CD1c-positive myeloid dendritic cell (primary cell): ENCODE data around the gene TEKT1.
A peak's percentile ranks its signal among the peaks of the same experiment; 100 is the strongest.
"Not testable (repeated sequence)": the region's sequence is repeated elsewhere in the genome, so short reads cannot be mapped to it uniquely, and the experiment has no call there.

Experiments used
- DNase-seq: peaks from one replicate; pipeline ENCODE4 v3.0.0-alpha.2; 2016; ENCODE audit errors: extremely low spot score

Gene TEKT1

GRCh38 chr17:6831661-6832263 is at the start of gene TEKT1:
TSS of gene TEKT1 (minus strand) at chr17:6831729. CDS start at chr17:6830376, 1,353 bp downstream.
- peak; percentile 92 for DNase-seq

GRCh38 chr17:6879221-6879975 is 47.9 kb upstream of the TEKT1 start:
- DNase-seq: not testable (repeated sequence)

DNA sequence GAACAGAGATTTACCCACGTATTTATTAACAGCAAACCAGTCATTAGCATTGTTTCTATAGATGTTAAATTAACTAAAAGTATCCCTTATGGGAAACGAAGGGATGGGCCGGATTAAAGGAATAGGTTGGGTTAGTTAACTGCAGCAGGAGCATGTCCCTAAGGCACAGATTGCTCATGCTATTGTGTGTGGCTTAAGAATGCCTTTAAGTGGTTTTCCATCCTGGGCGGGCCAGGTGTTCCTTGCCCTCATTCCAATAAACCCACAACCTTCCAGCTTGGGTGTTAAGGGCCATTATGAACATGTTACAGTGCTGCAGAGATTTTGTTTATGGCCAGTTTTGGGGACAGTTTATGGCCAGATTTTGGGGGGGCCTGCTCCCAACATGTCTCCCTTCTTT is 43.7 kb upstream of the TEKT1 start:
- DNase-seq: not testable (repeated sequence)

GRCh38 chr17:6872936-6873335 is 41.4 kb upstream of the TEKT1 start:
- no peak for DNase-seq

GRCh38 chr17:6870841-6871240 is 39.3 kb upstream of the TEKT1 start:
- DNase-seq: no peak

DNA sequence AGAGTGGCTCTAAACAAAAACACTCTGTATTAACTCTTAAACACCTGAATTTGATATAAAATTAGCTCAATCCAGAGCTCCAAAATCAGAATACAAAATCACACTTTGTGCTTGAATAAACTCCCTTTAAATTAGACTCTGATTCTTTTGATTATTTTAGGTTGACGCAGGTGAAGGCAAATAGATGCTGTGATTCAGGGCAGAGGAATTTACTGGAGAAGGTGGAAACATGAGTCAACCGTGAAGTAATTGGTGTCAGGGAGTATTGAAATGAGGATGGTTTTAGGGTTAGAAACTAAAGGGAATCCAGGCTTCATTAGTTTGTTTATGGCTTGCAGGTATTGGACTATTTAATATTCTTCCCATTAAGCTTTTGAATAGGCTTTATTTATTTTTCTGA is 37.1 kb upstream of the TEKT1 start:
- DNase-seq: no peak

DNA sequence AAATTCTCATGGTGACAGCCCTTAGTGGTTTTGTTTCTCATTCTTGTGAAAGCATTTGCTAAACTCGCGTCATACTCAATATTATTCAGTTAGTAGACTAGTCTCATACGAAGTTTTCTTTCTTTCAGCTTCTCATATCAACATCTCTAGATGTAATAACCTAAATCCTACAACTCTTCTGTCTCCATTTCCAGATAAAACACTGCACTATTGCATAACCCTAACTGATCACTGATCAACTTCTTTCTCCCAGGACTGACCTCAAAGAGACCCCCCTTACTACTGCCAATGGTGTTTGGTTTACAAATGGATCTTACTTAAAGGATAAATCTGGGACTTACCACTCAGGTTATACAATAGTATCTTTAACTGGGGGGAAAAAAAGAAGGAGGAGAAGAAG is 36.3 kb upstream of the TEKT1 start:
- DNase-seq: no peak

GRCh38 chr17:6862825-6863224 is 31.3 kb upstream of the TEKT1 start:
- DNase-seq: no peak

GRCh38 chr17:6862122-6862521 is 30.6 kb upstream of the TEKT1 start:
- no peak for DNase-seq

DNA sequence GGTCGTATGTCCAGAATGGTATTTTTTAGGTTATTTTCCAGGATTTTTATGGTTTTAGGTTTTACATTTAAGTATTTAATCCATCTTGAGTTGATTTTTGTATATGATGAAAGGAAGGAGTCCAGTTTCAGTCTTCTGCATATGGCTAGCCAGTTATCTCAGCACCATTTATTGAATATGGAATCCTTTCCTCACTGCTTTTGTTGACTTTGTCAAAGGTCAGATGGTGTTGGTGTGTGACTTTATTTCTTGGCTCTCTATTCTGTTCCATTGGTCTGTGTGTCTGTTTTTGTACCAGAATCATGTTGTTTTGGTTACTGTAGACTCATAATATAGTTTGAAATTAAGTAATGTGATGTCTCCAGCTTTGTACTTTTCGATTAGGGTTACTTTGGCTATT is 26.4 kb upstream of the TEKT1 start:
- DNase-seq: no peak

DNA sequence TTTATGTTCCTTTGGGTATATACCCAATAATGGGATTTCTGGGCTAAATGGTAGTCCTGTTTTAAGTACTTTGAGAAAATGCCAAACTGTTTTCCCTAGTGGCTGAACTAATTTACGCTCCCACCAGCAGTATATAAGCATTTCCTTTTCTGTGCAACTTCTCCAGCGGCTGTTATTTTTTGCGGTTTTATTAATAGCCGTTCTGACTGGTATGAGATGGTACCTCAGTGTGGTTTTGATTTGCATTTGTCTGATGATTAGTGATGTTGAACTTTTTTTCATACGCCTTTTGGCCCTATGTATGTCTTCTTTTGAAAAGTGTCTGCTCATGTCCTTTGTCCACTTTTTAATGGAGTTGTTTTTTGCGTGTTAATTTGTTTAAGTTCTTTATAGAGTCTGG is 25.8 kb upstream of the TEKT1 start:
- DNase-seq: no peak

DNA sequence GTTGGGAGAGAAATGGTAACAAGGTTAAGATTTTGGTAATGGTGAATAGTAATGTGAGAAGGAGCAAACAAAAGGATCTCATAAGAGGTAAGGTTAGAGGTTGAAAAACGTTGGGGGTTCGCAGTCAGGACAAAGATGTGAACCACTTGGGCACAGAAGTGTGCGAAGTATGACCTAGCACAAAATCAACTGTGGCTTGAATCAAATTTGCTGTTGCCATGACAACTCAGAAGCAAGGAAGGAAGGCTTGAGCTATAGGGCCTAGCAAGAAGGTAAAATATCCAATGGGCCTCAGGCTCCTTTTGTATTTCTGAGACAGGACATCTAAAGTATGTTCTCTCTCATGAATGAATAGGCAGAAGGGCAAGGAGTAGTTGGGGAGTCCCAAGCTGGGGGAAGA is 24.5 kb upstream of the TEKT1 start:
- DNase-seq: no peak

DNA sequence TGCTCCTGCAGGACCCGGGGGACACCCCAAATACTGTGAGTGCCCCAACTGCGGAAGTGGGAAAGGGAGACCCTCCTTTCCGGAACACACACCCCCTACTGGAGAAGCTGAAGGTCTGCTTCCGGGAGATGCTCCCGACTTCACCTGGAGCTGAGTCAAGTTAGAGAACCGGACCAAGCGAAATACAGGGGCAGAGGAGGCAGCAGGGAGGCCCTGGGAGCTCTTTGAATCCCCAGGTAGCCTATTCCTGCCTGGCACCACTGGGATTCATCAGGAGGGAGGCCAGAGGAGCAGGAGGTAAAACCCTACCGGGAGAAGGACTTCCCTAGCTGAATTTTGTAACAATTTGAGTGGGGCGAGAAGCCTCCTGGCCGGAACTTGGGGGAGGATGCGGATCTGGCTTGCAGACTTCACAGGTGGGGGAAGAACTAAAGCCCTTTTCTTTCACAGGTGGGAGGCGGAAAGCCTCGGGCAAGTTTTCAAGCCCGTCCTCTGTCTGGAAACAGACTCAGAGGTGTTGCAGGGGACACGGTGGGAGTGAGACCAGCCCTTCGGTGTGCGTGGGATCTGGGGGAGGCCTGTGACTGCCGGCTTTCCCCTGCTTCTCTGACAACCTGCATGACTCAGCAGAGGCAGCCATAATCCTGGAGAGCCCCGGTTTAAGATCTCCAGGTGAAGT is 22.4 kb upstream of the TEKT1 start:
- DNase-seq: no peak

- not testable (repeated sequence) for DNase-seq
These were observed 17.1 kb upstream of the TEKT1 start for GRCh38 chr17:6848545-6849179.

- DNase-seq: not testable (repeated sequence)
These were observed 14.6 kb upstream of the TEKT1 start for GRCh38 chr17:6846138-6846537.

DNA sequence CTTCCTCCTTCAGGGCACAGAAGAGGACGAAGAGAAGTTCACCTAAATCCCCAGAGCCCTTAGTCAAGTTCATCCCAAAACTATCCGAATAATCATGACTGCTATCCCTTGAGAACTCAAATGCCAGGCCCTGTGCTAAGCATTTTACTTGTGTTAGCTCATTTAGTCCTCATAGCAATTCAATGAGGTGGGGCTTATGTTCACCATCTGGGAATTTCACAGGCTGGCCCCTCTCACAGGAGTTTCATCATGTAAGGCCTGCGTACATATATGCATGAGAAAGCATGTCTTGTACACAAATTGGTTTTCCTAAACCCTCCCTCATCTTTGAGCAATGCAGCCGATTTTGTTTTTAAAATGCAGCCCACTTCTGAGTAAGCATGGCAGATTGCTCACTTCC is 12.9 kb upstream of the TEKT1 start:
- not testable (repeated sequence) for DNase-seq

GRCh38 chr17:6843241-6843880 is 11.8 kb upstream of the TEKT1 start:
- DNase-seq: peak; percentile 64

DNA sequence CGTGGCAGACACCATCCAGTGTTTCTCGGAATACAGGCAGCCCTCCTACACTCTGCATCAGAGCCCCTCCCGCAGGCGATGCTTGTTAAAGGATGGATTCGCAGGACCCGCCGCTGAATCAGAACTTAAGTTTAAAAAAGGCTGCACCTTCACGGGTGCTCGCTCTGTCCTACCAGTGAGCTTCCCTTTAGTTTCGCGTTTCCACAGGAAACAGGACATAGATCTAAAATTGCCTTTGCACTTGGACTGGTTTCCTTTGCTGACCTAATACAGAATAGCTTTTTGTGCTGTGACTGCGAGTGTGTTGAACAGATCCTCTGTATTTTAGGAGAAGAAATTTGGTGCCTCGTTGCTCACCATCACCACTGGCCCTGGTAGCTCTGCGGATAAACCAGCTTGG is 10.2 kb upstream of the TEKT1 start:
- DNase-seq: not testable (repeated sequence)

GRCh38 chr17:6830383-6830986 is 1.0 kb downstream of the TEKT1 start:
- DNase-seq: no peak

DNA sequence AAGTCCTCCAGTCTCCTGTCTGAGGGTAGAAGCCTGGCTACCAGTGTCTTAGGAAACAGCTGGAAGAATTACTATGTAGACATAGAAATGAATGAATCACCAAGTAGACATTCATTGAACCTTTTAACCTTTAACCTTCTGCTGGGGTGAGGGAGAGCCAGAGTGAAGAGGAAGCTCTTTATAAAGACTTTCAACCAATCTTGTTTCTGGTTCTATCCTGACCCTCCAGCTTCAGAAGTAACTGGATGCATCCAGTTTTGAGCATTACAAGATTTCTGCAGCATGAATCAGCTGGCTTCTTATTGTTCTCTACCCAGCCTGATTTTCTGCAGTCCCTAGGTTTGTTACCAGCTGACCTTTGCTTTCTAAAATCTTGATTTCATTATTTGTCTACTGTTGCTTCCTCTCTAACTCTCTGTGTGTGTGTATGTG is 8.5 kb downstream of the TEKT1 start:
- DNase-seq: no peak

DNA sequence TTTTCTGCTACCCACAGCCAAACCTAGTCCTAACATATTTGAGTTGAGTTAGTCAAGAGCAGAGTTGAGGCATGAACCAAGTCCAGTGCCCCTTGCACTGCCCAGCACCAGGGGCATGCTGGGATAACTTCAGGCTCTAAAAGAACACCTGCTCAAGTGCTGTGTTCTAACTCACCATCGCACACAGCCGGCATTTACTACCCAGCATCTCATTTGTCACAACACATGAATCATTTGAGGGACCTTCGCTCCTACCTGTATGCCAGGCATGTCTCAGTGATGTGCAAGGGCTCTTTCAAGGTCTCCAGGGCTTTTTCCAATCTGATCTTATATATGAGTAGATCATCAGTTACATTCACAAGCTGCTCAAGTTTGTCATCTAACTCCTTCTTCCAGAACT is 12.6 kb downstream of the TEKT1 start:
- no peak for DNase-seq

DNA sequence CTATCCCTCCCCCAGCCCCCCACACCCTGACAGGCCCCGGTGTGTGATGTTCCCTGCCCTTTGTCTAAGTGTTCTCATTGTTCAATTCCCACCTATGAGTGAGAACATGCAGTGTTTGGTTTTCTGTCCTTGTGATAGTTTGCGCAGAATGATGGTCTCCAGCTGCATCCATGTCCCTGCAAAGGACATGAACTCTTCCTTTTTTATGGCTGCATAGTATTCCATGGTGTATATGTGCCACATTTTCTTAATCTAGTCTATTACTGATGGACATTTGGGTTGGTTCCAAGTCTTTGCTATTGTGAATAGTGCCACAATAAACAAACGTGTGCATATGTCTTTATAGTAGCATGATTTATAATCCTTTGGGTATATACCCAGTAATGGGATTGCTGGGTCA is 15.2 kb downstream of the TEKT1 start:
- DNase-seq: not testable (repeated sequence)
